Activated CD4-positive, alpha-beta T cell treated with anti-CD3 and anti-CD28 coated beads, Interleukin-2, amount 50 U/mL, for 16 hours (primary cell): ENCODE results near the gene DOCK8.
"Not testable (repeated sequence)": the region's sequence is repeated elsewhere in the genome, so short reads cannot be mapped to it uniquely, and the experiment has no call there.

ENCODE experiments used
- DNase-seq: peaks from one replicate; pipeline ENCODE4 v3.0.0-alpha.2; 2020

Gene DOCK8

GRCh38 chr9:227860-228259, 13.2 kb downstream of the DOCK8 start:
- DNase-seq, result no peak

- DNase-seq, result no peak
Observed at GRCh38 chr9:228929-229695, 14.4 kb downstream of the DOCK8 start.

- not testable (repeated sequence) for DNase-seq
Observed at GRCh38 chr9:231625-232024, 17.0 kb downstream of the DOCK8 start.

GRCh38 chr9:233708-234107, 19.0 kb downstream of the DOCK8 start:
- not testable (repeated sequence) for DNase-seq

GRCh38 chr9:237141-237857, 22.6 kb downstream of the DOCK8 start:
- DNase-seq, result no peak

GRCh38 chr9:237858-238345, 23.2 kb downstream of the DOCK8 start:
- DNase-seq, result no peak

GRCh38 chr9:242461-243080, 27.9 kb downstream of the DOCK8 start:
- peak; percentile 56 for DNase-seq

- DNase-seq, result peak; percentile 48
Observed at GRCh38 chr9:248278-248961, 33.8 kb downstream of the DOCK8 start.

- DNase-seq, result no peak
Observed at GRCh38 chr9:249025-249424, 34.4 kb downstream of the DOCK8 start.

- no peak for DNase-seq
Observed at GRCh38 chr9:250039-250438, 35.4 kb downstream of the DOCK8 start.

GRCh38 chr9:250625-251024, 36.0 kb downstream of the DOCK8 start:
- DNase-seq, result no peak

GRCh38 chr9:251398-251797, 36.7 kb downstream of the DOCK8 start:
- no peak for DNase-seq

- DNase-seq, result no peak
Observed at GRCh38 chr9:253539-253938, 38.9 kb downstream of the DOCK8 start.

GRCh38 chr9:254516-254915, 39.9 kb downstream of the DOCK8 start:
- no peak for DNase-seq

- no peak for DNase-seq
Observed at GRCh38 chr9:257957-258356, 43.3 kb downstream of the DOCK8 start.

GRCh38 chr9:259405-260404, 45.0 kb downstream of the DOCK8 start:
- DNase-seq, result no peak

- DNase-seq, result no peak
Observed at GRCh38 chr9:264231-264630, 49.6 kb downstream of the DOCK8 start.

GRCh38 chr9:265209-265870, 50.7 kb downstream of the DOCK8 start:
- DNase-seq, result no peak

GRCh38 chr9:266228-266627, 51.6 kb downstream of the DOCK8 start:
- DNase-seq, result no peak

- no peak for DNase-seq
Observed at GRCh38 chr9:268616-269015, 54.0 kb downstream of the DOCK8 start.

- no peak for DNase-seq
Observed at GRCh38 chr9:269081-269711, 54.5 kb downstream of the DOCK8 start.
